Midbrain (tissue), 1 donor: ENCODE measurements around the gene DAD1.

Experiments used
- DNase-seq: peaks from one replicate; lab custom pipeline; 2025; lab: John Stamatoyannopoulos, UW

Gene DAD1

GRCh38 chr14:22536853-22537338, 52.1 kb downstream of the DAD1 start:
- no peak for DNase-seq

GRCh38 chr14:22535916-22536315, 53.1 kb downstream of the DAD1 start:
- DNase-seq = no peak

GRCh38 chr14:22535126-22535525, 53.9 kb downstream of the DAD1 start:
- DNase-seq = no peak

GRCh38 chr14:22534547-22534946, 54.5 kb downstream of the DAD1 start:
- DNase-seq = no peak

- no peak for DNase-seq
These were observed 55.2 kb downstream of the DAD1 start for GRCh38 chr14:22533739-22534359.

GRCh38 chr14:22533057-22533704, 55.8 kb downstream of the DAD1 start:
- DNase-seq = no peak

- no peak for DNase-seq
These were observed 56.5 kb downstream of the DAD1 start for GRCh38 chr14:22532345-22533056.

GRCh38 chr14:22531451-22532344, 57.3 kb downstream of the DAD1 start:
- DNase-seq = no peak

- DNase-seq = no peak
These were observed 58.9 kb downstream of the DAD1 start for GRCh38 chr14:22530127-22530526.

- DNase-seq = no peak
These were observed 62.3 kb downstream of the DAD1 start for GRCh38 chr14:22526744-22527143.

- DNase-seq = no peak
These were observed 62.8 kb downstream of the DAD1 start for GRCh38 chr14:22526218-22526617.

GRCh38 chr14:22524784-22525161, 64.3 kb downstream of the DAD1 start:
- DNase-seq = no peak

- DNase-seq = no peak
These were observed 64.8 kb downstream of the DAD1 start for GRCh38 chr14:22524115-22524783.

GRCh38 chr14:22523283-22523682, 65.7 kb downstream of the DAD1 start:
- no peak for DNase-seq

GRCh38 chr14:22522466-22522957, 66.5 kb downstream of the DAD1 start:
- DNase-seq = no peak

GRCh38 chr14:22521449-22522239, 67.4 kb downstream of the DAD1 start:
- no peak for DNase-seq

- no peak for DNase-seq
These were observed 68.2 kb downstream of the DAD1 start for GRCh38 chr14:22520796-22521195.

- DNase-seq = no peak
These were observed 68.9 kb downstream of the DAD1 start for GRCh38 chr14:22519877-22520685.

GRCh38 chr14:22518073-22518472, 71.0 kb downstream of the DAD1 start:
- no peak for DNase-seq
